ENCODE measurements around the gene SLC2A9.

SLC2A9 gene

GRCh38 chr4:10020871-10021652 lies at the start of gene SLC2A9:
Gene SLC2A9, minus strand, starts transcription at chr4:10021497. Its CDS starts 68 bp downstream, at chr4:10021429.
- DNase-seq: no peak

DNA sequence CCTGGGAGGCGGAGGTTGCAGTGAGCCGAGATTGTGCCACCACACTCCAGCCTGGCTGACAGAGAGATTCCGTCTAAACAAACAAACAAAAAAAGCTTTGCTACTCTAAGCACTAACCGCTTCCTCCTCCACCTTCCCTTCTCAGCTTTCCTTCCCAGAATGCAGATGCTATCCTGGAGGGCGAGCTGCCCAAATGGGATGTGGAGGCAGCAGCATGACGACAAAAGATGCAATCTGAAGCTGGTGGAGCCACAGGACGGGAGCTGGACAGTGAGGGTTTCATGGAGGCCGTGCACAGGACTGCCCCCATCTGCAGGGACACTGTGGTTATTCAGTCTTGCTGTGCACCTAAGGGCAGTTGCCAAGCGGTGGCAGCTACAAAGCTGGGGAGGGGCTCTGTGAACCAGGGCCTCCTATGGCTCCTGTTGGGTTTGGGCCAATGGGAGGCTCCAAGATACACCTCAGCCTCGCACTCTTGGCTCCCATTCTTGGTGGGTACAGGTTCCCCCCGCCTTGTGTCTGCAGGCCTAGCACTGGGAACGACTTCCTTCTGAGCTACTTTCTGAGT lies 47.9 kb upstream of the SLC2A9 start:
- no peak for DNase-seq

DNA sequence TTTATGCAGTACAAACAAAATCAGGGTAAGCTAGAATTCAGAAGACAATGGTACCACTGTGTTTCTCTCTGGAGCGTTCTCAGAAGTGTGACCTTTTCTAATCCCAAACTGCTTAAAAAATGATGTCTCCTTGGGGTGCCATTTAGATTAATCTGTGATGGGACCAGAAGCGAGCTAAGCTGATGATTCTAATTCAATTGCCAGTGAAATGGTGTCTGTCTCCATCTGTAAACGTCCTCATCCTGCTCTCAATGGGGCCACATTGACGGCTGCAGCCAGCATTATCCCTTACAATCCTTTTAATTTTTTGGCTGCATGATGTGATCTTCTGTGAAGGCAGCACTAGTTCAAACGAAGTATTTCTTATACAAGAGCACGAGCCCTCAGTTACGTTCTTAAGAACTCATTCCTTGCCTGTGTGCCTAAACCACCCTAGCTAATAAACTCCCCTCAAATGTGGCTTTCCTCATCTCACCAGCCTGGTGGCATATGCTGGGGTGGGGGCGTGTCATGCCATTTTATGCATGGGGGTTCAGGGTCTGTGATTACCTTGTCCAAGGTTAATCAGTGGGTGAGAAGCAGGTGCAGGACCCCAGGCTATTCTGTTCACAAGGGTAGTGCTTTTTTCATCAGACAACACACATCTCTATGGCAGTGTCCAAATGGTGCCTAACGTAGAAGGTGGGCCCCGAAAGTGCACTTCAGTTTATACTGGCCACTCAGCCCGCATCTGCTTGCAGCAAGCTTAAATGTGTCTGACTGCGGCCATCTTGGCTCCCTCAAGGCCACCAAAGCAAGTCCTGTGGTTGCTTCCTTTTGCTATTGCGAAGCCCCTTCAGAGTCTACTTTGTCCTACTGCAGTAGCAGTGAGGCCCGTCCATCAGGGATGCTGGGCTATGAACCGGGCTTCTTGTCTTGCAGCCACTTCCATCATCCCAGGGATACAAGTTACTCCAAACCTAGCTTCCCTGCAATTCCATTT lies 45.7 kb upstream of the SLC2A9 start:
- DNase-seq: no peak

DNA sequence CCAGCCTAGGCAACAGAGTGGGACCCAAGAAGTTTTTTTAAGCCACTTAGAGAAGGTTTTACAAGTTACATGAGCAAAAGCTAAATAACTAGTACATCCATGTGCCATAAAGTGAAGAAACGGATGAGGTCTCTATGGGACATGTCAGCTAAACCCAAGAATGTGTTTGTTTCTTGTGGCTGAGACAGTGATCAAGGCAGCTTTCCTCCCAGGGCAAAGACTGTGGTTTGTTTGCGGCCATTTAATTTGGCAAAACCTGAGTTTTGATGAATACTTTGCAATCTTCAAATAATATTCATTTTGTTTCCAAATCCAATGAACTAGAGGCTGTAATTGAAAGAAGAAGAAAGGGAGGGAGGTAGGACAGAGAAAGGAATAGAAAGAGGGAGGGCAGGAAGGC lies 44.9 kb upstream of the SLC2A9 start:
- no peak for DNase-seq

- peak; percentile 96 for DNase-seq
Measured at GRCh38 chr4:10063544-10064300, 42.4 kb upstream of the SLC2A9 start.

GRCh38 chr4:10061650-10062415 lies 40.5 kb upstream of the SLC2A9 start:
- DNase-seq: no peak

DNA sequence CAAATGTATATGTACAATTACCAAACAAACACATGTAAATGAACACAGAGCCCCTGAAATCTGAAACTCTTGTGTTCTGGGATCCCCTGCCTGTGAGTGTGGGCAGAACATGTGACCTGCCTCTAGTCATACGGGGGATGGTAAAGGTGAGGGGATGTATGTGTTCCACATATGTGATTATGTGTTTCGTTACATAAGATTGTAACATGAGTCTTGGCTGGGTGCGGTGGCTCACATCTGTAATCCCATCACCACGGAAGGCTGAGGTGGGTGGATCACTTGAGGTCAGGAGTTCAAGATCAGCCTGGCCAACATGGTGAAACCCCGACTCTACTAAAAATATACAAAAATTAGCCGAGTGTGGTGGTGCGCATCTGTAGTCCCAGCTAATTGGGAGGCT lies 37.1 kb upstream of the SLC2A9 start:
- no peak for DNase-seq

DNA sequence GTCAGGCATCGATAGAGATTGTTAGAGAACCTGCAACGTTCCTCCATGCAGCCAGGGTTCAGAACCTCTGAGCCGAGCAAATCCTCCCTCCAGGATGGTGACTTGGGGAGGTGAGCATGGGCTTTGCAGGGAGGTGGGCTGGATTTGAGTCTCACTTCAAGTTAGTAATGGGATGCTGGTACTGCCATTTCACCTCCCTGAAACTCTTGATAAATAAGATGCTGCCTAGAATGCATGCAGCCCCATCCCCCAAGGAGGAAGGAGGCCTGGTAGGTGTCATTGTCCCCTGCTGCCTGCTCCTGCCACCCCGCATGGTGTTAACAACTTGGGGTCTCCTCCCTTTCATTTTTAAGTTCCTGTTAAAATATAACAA lies 35.7 kb upstream of the SLC2A9 start:
- no peak for DNase-seq

GRCh38 chr4:10056334-10057022 lies 35.2 kb upstream of the SLC2A9 start:
- no peak for DNase-seq

- no peak for DNase-seq
Measured at GRCh38 chr4:10055871-10056270, 34.6 kb upstream of the SLC2A9 start.

DNA sequence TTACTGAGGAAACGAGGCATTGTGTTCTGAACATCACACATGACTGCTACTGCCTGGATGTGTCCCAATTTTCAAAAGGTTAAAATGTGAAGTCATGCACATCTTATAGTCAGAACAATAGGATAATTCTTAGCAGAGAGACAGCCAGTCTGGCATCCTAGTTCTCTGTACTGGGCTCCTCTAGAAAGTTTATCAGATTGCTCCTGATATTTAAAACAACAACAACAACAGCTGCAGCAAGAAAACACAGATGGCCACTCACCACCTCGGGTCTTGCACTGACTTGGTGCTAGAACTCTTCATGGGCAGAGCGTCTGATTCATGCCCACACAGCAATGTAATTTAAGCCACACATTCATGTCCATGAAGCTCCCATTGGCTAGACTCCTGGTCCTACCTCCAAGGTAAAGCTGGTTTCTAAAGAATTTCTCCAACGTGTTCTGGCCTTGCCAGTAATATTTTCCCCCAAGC lies 33.3 kb upstream of the SLC2A9 start:
- DNase-seq: no peak

GRCh38 chr4:10053635-10054453 lies 32.5 kb upstream of the SLC2A9 start:
- no peak for DNase-seq

- no peak for DNase-seq
Measured at GRCh38 chr4:10051517-10052135, 30.3 kb upstream of the SLC2A9 start.

GRCh38 chr4:10050721-10051120 lies 29.4 kb upstream of the SLC2A9 start:
- no peak for DNase-seq

GRCh38 chr4:10050261-10050661 lies 29.0 kb upstream of the SLC2A9 start:
- DNase-seq: peak; percentile 19

DNA sequence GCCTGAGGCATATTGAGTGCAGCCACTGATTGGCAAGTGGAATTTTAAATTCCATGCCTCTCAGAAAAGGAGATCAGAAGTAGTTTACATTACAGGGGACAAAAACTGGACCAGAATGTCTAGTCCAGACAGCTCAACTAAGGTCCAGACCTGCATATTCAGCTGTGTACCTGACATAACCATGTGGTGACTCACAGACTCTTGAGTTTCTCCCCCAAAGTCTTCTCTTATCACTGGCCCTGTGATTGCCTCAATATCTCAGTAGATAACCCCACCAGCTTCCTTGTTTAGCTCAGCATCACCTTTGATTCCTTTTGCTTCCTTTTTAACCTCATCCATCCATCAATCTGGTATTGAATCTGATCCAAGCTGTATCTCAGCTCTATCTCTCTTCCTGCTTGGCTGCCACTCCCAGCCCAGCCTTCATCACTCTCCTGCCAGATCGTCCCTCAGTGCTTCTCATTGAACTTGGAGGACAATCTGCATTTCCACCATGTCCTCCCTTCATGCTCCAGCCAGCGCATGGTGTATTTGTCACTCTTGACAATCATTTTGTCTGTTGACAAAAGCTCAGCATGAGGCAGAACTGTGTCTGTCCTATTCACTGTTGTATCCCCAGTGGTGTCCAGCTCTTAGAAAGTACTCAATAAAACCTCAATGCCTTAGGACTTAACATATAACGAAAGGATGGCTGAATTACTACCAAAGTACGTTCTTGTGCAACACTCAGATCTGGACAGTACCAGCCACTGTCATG lies 27.8 kb upstream of the SLC2A9 start:
- DNase-seq: peak; percentile 68

DNA sequence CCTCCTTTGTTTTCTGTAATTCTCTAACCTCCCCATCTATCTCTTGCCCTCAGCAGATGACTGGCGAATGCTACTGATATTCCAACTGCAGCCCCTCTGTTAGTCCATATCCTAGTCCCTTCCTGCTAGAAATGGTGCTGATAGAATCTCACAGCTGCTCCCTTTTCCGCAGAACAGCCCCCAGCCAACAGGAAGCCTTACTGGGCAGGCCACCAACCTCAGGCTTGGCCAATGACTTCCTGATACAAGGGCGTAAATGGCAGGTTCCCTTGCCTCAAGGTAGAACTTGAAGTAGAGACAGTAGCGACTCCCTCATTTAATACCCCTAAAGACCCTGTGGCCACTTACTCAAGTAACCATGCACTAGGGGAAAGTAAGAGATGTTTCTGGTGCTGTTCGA lies 26.7 kb upstream of the SLC2A9 start:
- DNase-seq: no peak

GRCh38 chr4:10046471-10046870 lies 25.2 kb upstream of the SLC2A9 start:
- DNase-seq: no peak

- DNase-seq: no peak
Measured at GRCh38 chr4:10045481-10045880, 24.2 kb upstream of the SLC2A9 start.

Measured in NCI-H146 (cell line).